ENCODE measurements around the gene CDKL2.

DNA sequence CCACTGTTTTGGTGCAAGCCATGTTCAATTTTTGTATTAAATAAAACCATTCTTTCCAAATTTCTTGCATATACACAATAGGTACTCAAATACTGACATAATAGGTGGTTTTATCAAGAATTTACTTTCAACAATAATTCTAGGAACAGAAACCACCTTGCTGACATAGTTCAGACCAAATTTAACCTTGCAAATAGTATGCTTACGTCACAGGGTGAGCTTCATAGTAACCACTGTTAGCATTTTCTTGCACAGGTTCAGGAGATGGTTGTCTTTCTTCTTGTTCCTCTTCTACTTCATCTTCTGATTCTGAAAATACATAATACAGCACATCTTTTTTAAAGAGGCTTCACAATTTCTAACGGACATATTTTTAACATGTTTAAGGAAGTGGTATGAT, 25.2 kb upstream of the CDKL2 start:
- TF ChIP-seq, protein P1, sequence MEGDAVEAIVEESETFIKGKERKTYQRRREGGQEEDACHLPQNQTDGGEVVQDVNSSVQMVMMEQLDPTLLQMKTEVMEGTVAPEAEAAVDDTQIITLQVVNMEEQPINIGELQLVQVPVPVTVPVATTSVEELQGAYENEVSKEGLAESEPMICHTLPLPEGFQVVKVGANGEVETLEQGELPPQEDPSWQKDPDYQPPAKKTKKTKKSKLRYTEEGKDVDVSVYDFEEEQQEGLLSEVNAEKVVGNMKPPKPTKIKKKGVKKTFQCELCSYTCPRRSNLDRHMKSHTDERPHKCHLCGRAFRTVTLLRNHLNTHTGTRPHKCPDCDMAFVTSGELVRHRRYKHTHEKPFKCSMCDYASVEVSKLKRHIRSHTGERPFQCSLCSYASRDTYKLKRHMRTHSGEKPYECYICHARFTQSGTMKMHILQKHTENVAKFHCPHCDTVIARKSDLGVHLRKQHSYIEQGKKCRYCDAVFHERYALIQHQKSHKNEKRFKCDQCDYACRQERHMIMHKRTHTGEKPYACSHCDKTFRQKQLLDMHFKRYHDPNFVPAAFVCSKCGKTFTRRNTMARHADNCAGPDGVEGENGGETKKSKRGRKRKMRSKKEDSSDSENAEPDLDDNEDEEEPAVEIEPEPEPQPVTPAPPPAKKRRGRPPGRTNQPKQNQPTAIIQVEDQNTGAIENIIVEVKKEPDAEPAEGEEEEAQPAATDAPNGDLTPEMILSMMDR (IDR thresholded peaks at IDR 0.05; ENCODE audit: low read length): no peak
- no peak for TF ChIP-seq EZH2 (IDR thresholded peaks at IDR 0.05; ENCODE audit: borderline replicate concordance, low read length)
